Fibroblast of skin of right quadriceps (primary cell): Measurements from ENCODE around the gene SRGAP1.

Experiments used
- DNase-seq: peaks from one replicate; pipeline ENCODE4 v3.0.0-alpha.2; 2013

The SRGAP1 gene

DNA sequence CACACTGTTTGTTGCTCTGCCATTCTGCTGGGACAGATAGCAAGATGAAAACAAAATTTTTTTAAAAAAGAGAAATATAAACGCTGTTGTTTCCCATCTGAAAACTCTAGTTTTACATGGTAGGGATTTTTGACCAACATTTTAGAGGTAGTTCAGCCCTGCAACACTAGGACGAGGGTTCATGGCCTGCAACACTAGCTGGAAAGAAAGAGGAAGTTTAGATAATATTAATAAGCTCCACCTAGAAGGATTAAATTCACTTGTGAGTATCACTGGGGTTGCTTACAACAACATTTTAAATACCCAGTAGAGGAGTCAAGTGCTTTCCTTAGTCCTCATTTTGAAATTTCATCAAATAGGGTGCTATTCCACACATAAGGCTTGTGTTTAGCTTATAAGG lies 68.2 kb downstream of the SRGAP1 start:
- no peak for DNase-seq

DNA sequence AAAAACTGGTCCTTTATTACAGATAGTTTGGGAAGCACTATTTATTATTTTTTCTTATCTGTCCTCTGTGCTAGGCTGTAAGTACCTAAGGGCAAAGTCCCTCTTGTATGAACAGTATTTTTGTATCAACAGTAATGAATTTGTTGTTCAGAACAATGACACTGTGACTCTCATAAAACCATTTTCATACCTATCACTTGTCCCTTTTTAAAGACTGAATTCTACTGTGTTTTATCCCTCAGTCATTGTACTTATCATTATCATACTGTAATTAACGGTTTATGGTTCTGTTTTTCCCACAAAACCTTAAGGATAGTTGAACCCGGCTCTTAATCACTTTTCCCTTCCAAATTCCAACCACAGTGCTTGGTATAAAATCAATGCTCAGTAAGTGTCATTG lies 69.4 kb downstream of the SRGAP1 start:
- no peak for DNase-seq

GRCh38 chr12:63915105-63915800 lies 70.8 kb downstream of the SRGAP1 start:
- peak; percentile 74 for DNase-seq

DNA sequence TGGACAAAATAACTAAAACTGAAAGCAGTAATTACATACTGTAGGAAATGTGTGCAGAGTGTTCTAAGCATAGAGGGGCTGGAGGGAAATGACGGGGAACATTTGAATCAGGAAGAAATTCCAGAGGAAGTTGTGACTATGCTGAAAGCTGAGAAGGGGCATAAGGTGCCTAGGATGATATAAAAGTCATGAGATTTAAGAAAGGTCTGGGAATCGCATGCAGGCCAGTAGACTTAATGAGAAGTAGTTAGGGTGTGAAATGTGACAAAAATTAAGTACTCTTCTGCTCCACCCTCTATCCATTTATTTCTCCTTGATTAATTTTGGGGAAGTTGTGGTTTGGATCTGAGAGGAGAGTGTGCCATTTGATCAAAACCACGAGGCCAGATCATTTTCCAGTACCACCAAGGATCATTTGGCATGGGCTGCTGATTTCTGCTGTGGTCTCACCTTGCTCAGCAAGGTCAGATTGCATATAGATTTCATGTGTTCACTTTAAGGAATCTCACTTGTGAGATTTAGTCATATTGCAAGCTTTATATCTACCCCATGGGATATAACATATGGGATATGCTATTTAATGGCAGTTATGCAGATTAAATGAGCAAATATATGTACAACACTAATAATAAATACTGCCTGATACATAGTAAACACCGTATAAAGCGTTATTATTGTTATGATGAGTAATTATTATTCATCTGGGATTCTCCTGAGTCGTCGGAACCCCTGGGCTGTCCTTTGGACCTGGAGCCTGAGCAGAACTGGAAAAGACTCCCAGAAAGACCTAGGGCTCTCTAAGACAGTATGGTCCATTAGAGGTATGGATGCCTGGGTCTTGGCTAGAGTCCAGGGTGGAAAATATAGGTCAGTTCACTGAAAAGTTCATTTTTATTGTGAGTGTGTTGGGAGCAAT lies 72.3 kb downstream of the SRGAP1 start:
- peak; percentile 64 for DNase-seq

DNA sequence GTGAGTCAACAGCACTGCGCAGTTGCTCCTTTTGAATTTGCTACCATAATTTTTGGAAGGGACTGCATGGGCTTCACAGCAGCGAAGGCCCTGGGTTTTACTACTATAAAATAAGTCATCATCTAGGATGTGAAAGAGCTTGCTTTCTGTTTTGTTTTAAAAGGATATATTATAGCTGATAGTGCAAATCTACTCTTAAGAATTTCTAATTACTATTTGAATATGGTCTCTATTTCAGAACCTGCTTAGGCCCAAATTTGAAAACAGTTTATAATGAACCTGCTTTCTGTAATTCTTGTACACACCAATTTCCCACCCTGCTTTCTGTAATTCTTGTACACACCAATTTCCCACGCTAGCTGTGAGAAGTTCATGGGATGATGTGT lies 73.0 kb downstream of the SRGAP1 start:
- no peak for DNase-seq

- peak; percentile 99 for DNase-seq
Measured at GRCh38 chr12:63917864-63918799, 73.6 kb downstream of the SRGAP1 start.

GRCh38 chr12:63918800-63919300 lies 74.3 kb downstream of the SRGAP1 start:
- DNase-seq = peak; percentile 97

GRCh38 chr12:63919756-63920155 lies 75.3 kb downstream of the SRGAP1 start:
- DNase-seq = peak; percentile 69

DNA sequence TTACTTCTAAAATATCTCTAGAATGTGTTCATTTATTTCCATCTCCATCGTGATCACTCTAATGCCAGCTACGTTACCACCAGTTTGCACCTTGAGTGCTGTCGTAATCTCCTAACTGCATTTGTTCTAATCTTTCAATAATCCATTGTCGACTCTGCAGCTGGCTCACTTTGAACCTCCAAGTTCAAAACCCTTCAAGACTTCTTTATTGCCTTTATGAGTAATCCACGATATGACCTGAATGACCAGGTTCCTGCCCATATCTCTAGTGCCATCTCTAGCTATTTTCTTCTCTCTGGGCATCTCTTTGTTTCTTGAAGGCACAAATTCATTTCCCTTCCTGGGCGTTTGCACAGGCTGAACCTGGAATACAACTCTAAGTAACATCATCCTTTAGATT lies 76.7 kb downstream of the SRGAP1 start:
- DNase-seq = no peak

DNA sequence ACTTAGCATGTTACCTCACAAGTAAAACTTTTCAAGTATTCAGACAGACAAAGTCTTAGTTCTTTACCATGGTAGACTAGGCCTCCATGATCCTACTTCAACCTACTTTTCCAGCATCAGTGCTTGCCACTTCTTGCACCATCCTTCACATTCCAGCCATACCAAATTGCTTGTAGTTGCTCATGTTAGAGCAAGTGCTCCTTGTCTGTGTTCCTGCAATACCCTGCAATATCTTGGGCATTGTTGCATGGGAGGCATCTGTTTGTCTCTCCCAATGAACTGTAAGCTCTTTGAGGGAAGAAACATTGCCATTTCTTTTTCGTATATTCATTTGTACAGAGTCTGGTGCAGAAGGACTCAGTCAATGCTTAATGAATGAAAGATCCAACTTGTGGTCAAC lies 78.0 kb downstream of the SRGAP1 start:
- peak; percentile 87 for DNase-seq

- DNase-seq = no peak
Measured at GRCh38 chr12:63924781-63925180, 80.3 kb downstream of the SRGAP1 start.

DNA sequence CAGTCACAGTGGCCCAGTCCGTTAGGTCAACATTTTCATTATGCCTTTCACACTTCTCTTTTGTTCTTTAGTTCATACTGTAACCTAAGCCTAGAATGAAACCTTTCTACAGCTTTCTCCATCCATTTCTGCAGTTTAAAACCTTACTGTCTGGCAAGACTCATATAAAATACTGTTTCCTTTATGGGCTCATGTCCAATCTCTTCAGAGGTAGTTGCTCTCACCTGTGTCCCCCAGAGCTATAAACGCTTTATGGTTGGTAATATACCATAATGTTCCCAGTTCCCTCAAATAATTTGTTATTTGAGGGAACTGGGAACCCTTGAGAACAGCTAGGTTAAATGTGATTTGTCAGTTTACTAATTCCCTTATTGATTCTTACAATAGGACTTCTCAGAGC lies 83.0 kb downstream of the SRGAP1 start:
- no peak for DNase-seq

DNA sequence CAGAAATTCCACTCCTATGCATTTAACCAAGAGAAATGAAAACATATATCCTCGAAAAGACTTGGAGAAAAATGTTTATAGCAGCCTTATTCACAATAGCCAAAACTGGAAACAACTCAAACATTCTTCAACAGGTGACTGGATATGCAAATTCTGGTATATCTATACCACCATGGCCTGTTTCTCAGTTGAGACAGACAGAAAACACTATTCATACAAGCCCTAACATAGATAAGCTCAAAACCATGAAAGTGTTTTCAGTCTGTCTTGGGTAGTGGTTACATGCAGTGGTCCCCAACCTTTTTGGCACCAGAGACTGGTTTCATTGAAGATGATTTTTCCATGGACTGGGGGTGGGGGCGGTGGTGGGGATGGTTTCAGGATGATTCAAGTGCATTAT lies 83.8 kb downstream of the SRGAP1 start:
- DNase-seq = no peak

DNA sequence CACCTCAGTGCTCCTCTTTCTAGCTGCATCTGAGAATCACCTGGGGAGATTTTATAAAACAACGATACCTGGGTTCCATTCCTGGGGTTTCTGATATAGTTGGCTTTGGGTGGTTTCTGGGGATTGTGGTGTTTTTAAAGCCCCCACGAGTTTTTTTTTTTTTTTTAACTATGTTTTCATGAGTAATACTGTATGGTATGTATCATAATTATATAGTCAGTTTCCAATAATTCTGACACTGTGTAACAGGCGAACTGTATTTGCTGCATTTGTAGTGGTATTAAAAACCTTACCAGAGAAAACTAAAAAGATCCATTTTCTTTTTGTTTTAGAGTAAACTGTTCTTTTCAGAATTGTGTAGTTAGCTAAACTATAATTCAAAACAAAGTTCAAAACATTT lies 84.9 kb downstream of the SRGAP1 start:
- DNase-seq = peak; percentile 37

GRCh38 chr12:63930971-63931370 lies 86.5 kb downstream of the SRGAP1 start:
- peak; percentile 86 for DNase-seq

- no peak for DNase-seq
Measured at GRCh38 chr12:63931703-63932102, 87.2 kb downstream of the SRGAP1 start.

- no peak for DNase-seq
Measured at GRCh38 chr12:63934936-63935335, 90.4 kb downstream of the SRGAP1 start.

- no peak for DNase-seq
Measured at GRCh38 chr12:63935361-63935760, 90.9 kb downstream of the SRGAP1 start.

- DNase-seq = peak; percentile 38
Measured at GRCh38 chr12:63937378-63938316, 93.1 kb downstream of the SRGAP1 start.

GRCh38 chr12:63940310-63941005 lies 96.0 kb downstream of the SRGAP1 start:
- DNase-seq = no peak

- no peak for DNase-seq
Measured at GRCh38 chr12:63941166-63941800, 96.8 kb downstream of the SRGAP1 start.
